HG02870 (cell line): ENCODE measurements around the gene RBMS3.

Experiments used
- ATAC-seq: cut with Tn5 transposase; IDR thresholded peaks from one replicate; pipeline ENCODE4 v1.9.1; 2021; ENCODE audit warnings: mild to moderate bottlenecking, moderate library complexity; ENCODE audit not compliant: unreplicated experiment

RBMS3 gene

DNA sequence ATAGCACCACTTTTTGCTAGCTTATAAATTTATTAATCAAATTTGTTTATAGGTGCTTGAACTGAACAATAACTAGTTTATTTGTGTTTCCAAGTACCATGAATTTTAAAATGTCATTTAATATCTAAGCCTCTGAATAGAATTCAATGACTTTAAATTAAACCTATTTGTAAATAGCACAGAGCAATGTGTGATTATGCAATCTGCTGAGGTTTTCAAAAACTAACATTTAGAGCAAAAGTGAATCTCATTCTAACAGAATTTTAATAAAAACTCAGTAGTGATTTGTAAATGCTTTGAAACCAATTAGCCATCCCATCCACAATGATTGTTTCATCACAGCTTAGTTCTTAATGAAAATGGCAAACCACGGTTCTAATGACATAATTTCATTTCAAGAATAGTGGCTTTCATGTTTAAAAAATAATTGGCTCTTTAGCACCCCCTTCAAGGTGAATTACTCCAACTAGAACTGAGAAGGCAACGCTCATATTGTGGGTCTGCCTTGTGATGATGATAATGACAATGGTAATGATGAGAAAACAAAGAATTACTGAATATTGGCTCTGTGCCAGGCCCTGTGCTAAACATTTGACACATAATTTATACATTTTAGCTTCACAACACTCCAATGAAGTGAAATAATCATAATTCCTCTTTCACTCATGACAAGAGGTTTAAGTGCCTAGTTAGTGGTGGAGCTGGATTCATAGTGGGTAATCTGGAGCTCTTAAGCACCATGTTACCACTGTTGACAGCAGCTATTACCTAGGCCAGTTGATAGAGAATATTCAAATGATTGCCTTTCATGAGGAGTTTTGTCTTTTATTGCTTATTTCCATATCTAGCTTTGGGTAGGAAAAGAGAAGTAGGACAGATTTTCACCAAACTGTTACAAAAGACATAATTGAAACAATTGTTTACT, 145.7 kb downstream of the RBMS3 start:
- ATAC-seq: no peak

DNA sequence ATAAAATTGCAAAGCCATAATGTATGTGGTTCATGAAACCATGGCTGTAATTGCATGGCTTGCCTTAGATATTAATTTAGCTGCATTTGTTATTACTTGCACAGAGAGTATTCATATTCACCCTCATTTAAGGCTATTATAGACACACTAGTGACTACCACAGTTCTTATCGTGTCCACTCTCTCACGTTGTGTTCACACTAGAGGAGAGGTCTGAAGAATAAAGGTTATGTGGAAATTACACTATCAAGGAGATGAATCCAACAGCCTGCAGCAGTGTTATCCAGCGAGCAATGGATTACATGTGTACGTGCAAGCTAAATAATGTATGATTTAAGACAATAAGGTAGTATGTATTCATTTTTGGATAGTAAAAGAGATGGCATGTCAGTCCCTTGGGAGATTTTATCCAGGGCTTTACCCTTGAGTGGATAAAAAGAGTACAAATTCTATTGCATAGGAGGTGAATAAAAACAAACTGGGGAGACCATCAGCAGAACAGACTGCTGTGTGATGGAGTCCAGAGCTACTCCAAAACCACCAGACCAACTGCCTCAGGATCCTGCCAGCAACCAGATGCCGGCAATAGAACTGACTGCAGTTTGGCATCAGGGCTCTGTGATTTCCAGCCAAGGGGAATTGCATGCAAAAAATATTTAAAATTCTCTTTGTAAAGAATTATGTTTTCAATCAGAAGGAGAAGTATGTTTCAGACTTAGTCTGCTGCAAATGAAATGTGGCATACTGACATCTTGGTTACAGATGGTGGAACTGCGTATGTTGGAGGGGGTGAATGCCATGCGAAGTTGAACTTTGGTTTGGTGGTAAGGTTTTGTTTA, 146.6 kb downstream of the RBMS3 start:
- no peak for ATAC-seq

DNA sequence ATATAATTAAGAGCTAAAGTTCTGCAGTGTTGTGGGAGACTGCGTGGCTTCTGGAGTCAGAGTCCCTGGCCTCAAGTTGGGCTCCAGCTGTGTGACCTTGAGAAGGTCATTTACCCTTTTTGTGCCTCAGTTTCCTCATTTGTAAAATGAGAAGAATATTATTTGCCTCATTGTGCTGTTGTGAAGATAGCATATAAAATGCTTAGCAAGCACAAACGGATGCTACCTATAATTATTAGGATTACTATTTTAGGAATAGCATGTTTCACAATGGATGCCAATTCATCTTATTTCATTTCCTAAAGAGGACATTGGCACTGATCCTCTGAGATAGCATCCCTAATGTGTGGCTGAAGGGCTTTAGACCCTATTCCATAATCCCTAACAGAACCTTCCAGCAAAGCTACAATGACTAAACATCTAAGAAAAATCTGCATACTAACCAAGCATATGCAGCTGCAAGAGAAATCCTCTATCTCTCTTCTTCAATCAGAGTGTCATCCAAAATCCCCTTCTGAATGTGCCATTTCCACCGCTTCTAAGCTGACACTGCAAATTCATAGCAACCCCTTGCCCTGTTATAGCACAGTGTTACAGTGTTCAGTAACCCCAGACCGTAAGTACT, 148.3 kb downstream of the RBMS3 start:
- ATAC-seq: no peak

DNA sequence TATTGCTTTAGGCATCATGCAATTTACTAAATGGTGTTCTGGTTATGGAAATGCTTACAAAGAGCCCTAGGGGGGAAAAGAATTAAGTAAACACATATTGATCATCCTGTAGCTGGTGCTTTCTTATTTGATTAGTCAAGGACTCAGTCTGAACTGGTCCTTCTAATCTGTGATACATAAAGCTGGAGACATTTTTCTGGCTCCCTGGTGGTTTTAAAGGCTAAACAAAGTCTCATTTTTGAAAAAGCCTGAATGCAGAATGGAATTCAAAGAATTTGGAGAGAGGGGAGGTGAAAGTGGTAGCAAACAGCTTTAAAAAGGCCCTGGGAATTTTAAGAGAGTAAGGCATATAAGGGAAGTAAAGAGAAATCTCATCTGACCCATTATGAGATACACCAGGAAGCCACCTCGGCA, 149.7 kb downstream of the RBMS3 start:
- no peak for ATAC-seq

DNA sequence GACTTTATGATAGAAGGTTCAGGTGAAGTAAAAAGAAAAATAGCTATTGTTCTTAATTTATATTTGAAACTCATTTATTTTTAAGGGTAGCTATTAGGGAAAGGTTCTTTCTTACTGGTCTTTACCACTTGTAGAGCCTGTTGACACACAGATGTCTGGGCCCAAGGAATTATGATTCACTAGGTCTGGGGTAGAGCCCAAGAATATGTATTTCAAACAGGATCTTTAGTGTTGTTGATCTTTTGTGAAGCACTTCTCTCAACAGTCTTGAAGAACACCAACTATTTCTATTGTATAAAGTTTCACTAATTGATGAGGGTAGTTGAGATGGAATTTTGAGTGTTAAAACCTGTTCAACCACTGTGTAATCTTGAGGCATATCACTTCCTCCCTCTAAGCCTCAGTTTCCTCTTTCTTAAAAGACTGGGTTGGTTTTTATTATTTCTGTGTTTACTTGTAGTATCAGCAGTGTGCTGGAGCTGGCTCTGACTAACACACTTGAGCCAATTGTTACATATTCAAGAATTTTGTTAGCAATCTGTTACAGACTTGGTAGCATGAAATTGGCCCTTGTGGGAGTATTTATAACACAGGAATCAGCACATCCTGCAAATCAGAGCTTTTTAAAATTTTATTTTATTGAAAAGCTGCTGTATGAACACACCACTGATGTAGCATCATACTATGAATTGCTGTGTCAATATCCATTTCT, 155.9 kb downstream of the RBMS3 start:
- no peak for ATAC-seq

DNA sequence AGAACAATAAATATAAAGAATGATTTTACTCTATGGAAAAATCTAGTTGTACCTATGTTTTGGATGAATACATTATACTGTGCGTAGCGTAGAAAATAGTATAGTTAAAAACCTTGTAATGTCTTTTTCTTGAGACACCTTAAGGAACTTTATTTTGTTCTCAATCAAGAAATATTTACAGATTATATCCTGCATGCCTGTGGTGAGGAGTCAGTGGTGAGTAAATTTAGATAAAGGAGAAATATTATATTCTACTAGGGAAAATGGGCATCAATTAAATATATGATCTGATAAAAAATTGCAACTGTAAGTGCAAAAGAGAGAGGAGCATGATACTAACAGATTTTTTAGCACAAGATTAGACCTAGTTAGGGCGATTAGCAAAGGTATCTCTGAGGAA, 157.7 kb downstream of the RBMS3 start:
- no peak for ATAC-seq

DNA sequence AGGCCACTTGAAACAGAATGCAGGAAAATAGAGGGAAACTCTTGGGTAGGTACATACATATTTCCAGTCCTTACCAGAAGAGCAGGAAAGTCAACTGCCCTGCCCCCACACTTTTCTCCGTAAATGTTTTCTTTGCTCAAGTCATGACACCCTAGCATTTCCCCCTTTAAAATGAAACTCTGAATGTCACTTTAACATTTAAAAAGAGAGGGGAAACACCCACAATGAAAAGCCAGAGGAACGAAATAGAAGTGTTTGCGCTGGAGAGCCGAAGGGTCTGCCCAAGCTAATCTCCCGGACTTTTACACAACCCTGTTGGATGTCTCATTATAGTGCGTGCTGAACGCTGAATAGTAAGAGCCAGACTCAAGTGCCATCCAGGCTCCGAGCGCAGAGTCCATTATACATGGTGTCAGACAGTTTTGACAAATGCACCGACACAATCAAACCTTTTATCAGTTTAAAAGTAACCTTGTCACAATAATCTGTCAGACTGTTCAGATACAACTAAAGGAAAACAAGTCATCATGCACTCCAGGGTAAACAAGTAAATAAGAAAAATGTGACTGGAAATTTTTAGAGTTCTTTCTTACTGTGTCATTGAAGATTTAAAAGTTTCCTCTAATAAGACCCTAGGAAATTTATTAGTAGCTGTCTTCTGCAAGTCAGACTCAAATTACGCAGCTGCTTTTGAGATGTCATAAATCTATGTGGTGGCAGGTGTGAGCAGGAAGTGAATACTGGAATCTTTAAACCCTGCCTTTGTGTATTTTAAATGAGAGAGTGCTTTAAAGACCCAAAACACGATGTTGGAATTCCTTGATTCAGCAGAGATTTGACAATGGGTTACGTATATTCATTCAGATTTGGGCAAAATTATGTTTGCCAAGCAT, 159.8 kb downstream of the RBMS3 start:
- no peak for ATAC-seq

DNA sequence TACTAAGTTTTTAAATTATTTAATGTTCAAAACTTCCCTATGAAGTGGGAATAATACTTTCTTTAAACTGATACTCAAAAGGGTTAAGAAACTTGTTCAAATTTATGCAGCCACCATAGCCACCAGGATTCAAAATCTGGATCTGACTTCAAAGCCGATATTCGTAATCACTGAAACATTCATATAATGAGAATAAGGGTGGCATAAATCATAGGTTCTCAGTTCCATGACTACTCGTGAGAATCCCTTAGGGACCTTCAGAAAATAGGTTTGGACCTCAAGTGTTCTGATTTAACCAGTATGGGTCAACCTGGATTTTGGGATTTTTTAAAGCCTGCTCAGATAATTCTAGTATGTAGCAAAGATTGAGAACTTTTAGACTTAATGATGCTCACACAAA, 160.6 kb downstream of the RBMS3 start:
- no peak for ATAC-seq

DNA sequence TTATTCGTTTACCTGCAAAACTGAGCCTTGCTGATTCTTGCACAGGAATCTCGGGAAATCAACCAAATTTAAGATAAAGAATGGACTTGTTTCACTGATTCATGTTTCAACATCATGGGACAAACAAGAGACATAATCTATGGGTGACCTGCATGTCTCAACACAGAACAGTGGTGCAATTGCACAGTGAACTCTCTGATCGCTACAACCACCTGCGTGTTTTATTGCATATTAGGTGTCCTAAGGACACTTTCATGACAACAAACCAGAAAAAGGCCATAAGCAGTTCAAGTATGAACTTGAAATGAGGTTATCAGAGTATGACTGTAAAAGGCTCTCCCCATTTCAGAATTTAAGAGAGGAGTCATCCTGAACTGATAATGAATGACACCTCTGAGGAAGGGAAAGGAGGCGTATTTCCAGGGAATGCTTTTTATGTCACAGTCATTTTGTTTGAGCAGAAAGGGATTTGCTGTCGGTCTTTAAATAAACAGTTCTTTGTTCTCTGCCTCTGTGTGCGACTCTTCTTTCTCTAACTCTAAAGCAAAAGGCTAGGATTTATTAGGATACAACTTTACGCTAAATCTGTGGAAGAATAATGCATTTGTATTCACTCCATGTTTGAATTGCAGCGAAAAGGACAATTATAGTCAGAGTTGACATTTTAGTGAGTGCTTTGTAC, 167.2 kb downstream of the RBMS3 start:
- no peak for ATAC-seq

DNA sequence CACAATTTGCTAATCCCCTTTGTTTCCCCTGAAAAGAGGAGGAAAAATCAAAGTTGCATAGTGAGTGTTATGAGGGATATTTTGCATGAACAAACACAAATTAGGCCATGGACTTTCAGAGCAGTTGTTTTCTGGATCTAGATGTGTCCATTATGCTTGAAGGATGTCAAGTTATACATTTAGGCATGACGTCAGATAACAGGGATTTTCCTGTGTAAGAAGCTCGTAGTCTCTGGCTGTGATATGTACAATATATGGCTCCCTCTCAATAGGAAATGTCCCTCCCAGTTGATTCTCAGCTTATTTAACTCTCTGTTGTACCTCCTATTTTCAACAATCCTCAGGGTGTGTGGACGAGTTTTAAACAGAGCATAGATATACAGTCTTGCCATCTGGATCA, 171.0 kb downstream of the RBMS3 start:
- no peak for ATAC-seq

DNA sequence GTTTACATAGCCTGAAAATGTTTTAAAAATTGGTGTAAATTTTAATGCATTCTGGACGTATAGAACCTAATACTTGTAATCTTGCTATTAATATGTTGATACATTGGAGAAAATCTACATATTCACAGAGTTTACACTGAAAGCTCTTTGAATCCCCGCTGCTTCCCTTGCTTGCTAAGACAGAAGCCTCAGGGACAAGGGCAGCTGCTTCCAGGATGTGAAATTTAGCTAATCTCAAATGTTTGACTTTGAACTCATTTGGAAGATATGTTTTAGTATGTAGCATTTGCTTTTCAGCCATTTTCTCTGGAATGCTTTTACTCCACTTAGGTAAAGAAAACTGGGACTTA, 172.0 kb downstream of the RBMS3 start:
- ATAC-seq: no peak

DNA sequence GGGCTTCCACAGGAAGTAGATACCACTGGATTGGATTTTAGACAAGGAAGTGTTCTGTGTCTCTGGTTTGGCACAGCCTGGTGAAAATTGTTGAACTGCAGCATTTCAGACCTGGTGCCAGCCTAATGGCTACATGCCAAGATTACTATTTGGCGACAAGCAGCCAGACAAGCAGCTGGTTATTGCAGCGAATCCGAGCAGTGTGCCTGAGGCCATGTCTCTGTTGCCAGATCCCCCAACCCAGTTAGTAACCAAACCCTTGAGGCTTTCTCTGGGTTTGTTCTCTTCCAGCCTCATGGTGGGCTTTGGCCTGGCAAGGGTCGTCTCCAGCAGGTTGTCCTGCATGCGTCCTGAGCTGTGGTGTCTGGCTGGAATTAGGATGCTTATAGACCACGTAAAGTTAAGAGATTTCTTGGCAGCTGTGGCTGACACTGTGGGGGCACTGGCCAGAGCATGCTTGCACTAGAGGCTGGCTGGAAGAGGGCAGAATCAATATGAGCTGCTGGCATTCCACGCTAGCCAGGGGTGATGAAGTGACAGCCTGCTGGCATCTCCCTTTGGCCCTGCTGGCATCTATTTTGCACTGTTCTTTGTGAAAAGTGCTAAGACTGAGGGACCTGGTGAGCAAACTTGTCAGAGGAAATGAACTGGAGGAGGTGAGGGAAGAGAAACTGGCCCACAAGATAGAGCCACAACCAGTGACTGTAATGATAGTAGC, 172.6 kb downstream of the RBMS3 start:
- no peak for ATAC-seq

DNA sequence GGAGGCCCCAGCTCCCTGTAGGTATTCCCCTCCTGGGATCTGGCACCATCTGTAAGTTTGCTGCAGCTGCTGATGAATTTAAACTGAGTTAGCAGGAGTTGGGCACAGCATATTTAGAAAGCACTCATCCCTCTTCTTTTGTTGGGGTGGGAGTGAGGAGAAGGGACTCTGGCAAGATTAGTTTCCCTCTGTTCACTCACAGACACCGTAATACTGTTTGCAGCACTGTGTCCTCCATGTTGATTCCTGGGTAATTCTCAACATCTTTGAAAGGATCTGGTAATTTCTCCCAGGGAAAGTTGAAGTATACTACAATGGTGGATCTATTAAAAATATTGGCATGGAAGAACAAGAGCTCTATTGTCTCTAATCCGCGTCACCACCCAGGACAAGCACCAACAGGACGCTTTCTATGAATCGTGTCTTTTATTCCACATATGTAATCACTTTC, 173.3 kb downstream of the RBMS3 start:
- ATAC-seq: no peak

DNA sequence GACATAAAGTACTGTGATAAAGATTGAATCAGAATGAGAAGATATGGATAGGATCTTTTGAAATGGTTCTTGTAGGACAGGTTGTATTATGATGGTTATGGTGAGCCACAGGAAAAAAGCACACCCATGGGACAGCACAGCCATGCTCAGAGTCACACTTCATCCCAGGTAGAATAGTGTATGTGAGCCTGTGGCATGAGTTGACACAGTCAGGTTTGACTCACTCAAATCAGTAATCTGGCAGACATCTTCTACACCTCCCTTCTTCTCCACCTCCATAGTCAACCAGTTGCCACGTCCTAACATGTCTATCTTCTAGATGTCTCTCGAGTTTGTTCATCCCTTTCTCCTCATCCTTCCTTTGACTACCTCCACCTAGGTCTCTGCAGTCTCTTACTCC, 176.0 kb downstream of the RBMS3 start:
- ATAC-seq: no peak

DNA sequence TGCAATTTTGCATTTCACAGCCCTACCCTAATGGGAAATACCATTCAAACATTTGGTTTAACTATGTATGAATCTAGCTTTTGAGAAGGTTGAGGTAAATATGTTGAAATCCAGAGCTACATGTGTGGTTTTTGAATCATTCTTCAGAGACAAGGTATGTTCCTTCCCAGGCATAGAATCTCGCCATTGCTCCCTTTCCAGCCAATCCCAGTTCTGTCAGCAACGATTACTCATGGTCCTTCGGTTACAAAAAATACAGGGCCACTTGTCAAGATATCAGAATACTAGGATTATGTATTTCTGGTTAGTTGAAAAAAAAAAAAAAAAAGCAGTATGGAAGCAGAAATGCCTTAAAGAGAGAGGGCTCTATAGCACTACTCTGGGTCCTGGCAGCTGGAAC, 182.4 kb downstream of the RBMS3 start:
- ATAC-seq: no peak

DNA sequence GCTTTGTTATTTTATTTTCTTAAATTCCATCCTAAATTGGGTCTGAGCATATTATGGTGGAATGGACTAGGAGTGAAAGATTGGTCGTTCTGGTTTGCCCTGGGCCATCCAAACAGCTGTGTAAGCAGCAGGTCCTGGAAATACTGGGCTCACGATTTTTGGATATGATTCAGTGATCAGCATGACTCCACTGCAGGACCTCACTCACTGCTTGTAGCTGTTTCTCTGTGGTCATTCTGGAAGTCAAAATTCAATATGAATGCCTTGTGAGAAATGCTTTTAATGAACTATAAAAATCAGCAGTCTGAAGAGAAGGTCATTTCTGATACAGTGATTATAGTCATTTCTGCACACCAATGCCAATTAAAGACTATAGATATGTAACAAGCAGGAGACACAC, 185.0 kb downstream of the RBMS3 start:
- no peak for ATAC-seq

DNA sequence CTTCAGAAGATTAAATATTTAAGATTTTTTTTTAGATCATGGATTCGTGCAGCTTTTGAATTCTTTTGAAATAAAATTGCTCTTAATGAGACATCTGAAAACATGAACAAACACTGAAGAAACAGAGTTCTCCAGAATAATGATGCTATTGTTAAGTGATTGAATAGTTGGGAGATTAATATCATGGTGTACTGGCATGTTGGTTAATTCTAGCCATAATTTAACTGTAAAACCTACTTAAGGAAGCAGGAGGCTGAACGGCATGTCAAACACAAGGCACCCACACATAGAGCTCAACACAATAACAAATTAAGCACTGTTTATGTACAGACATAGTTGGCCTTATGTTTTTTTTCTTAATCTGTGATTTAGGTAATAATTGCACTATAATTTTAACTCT, 185.6 kb downstream of the RBMS3 start:
- no peak for ATAC-seq

DNA sequence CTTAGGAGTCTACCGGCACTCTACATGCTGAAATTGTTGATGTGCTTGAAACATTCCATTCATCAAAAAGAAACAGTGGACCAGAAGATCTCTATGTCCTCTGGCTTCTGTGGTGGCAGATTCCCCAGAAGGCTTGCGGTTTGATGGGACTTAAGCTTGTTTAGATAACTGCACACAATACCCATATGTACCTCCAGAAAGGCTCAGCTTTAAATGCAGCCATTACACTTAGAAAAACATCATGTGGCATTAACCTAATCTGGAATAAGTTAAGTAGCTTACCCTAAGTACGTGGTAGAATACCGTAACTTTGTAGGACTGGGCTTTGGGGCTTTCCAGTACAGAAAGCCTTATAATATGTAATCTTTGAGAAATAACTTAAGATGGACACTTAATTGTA, 187.3 kb downstream of the RBMS3 start:
- ATAC-seq: no peak
